Measurements from ENCODE around the gene SEMA6A. TPM values are rescaled to one million over a fixed set of nuclear protein-coding genes. Genes with fewer than 3 reads are reported as not detected.

The SEMA6A gene
- total RNA-seq, 2 donors from 2014 or later, result 79.6 to 328 TPM

DNA sequence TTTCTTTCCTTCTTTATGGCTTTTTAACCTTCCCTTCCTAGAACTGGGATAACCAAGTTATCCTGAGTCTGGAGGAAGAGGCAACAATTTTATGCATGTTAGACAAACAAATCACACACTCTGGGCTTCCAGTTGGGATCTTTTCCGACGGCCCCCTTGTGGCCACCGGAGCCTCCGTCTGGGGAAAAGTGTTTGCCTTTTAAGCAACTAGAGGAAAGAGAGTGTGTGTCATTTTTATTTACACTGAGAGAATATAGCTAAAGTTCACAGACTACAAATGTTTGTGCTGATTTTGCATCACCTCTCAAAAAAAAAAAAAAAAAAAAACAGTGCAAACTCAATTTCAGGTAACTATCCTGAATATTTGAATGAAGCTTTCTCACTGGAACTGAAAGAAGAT, 126.2 kb downstream of the SEMA6A start:
- Histone ChIP-seq H3K27me3 (ENCODE audit: control insufficient read depth, insufficient read depth, low read length, poor library complexity, severe bottlenecking) (no peaks in the 10 kb centered on the region), H3K9me3 (ENCODE audit: control insufficient read depth, low read length) (no peaks in the 10 kb centered on the region), H3K36me3 (ENCODE audit: control insufficient read depth, insufficient read depth, low read length) (peaks cover 23% of the 10 kb centered on the region), H3K4me1 (ENCODE audit: control insufficient read depth, insufficient read depth, low read length) (peaks cover 14% of the 10 kb centered on the region), H3K9ac (ENCODE audit: extremely low read depth, low read length, poor library complexity, severe bottlenecking) (no peak overlapping the region), H3K27ac (ENCODE audit: low read depth, low read length) (peak overlapping the region; percentile 40), H3K4me3 (ENCODE audit: low read length) (no peak overlapping the region)
- no peaks in the 10 kb centered on the region for H3K9me3 Mint-ChIP-seq
- peaks cover 76% of the 10 kb centered on the region for H3K4me1 Mint-ChIP-seq
- H3K27me3 Mint-ChIP-seq (ENCODE audit: insufficient read depth), result no peaks in the 10 kb centered on the region
- peak; percentile 50 for DNase-seq
- no peak overlapping the region for H3K4me3 Mint-ChIP-seq
- peaks cover 54% of the 10 kb centered on the region for H3K36me3 Mint-ChIP-seq (ENCODE audit: low read depth)
- TF ChIP-seq CTCF (conservative IDR thresholded peaks at IDR 0.05), result peak; percentile 59
- 50 to 90% methylated on average over 2 to 4 of the region's 4 CpGs for WGBS, 2 experiments (ENCODE audit: insufficient coverage in 1 of 2, insufficient read length in 1 of 2)
- no peak overlapping the region for H3K27ac Mint-ChIP-seq

GRCh38 chr5:116446356-116447005, 128.1 kb downstream of the SEMA6A start:
- no peak for TF ChIP-seq CTCF (conservative IDR thresholded peaks at IDR 0.05)
- H3K9me3 Mint-ChIP-seq, result no peaks in the 10 kb centered on the region
- H3K9me3 ChIP-seq (ENCODE audit: control insufficient read depth, low read length), result no peaks in the 10 kb centered on the region
- H3K4me1 ChIP-seq (ENCODE audit: control insufficient read depth, insufficient read depth, low read length), result peaks cover 6% of the 10 kb centered on the region
- H3K27ac ChIP-seq (ENCODE audit: low read depth, low read length), result no peak overlapping the region
- H3K4me1 Mint-ChIP-seq, result peaks cover 75% of the 10 kb centered on the region
- peaks cover 23% of the 10 kb centered on the region for H3K36me3 ChIP-seq (ENCODE audit: control insufficient read depth, insufficient read depth, low read length)
- H3K27me3 ChIP-seq (ENCODE audit: control insufficient read depth, insufficient read depth, low read length, poor library complexity, severe bottlenecking), result no peaks in the 10 kb centered on the region
- no peak overlapping the region for H3K4me3 Mint-ChIP-seq
- H3K36me3 Mint-ChIP-seq (ENCODE audit: low read depth), result peaks cover 54% of the 10 kb centered on the region
- 96 to 100% methylated on average over 6 to 32 of the region's 32 CpGs for WGBS, 2 experiments (ENCODE audit: insufficient coverage in 1 of 2, insufficient read length in 1 of 2)
- H3K27ac Mint-ChIP-seq, result peak overlapping the region; percentile 70
- no peaks in the 10 kb centered on the region for H3K27me3 Mint-ChIP-seq (ENCODE audit: insufficient read depth)
- peak; percentile 59 for DNase-seq
- no peak overlapping the region for H3K9ac ChIP-seq (ENCODE audit: extremely low read depth, low read length, poor library complexity, severe bottlenecking)
- no peak overlapping the region for H3K4me3 ChIP-seq (ENCODE audit: low read length)

- H3K4me1 Mint-ChIP-seq, result peaks cover 77% of the 10 kb centered on the region
- Histone ChIP-seq H3K36me3 (ENCODE audit: control insufficient read depth, insufficient read depth, low read length) (peaks cover 23% of the 10 kb centered on the region), H3K9me3 (ENCODE audit: control insufficient read depth, low read length) (no peaks in the 10 kb centered on the region), H3K9ac (ENCODE audit: extremely low read depth, low read length, poor library complexity, severe bottlenecking) (no peak overlapping the region), H3K4me3 (ENCODE audit: low read length) (no peak overlapping the region), H3K27ac (ENCODE audit: low read depth, low read length) (no peak overlapping the region), H3K27me3 (ENCODE audit: control insufficient read depth, insufficient read depth, low read length, poor library complexity, severe bottlenecking) (no peaks in the 10 kb centered on the region), H3K4me1 (ENCODE audit: control insufficient read depth, insufficient read depth, low read length) (peaks cover 14% of the 10 kb centered on the region)
- DNase-seq, result no peak
- no peak overlapping the region for H3K4me3 Mint-ChIP-seq
- H3K36me3 Mint-ChIP-seq (ENCODE audit: low read depth), result peaks cover 47% of the 10 kb centered on the region
- H3K27me3 Mint-ChIP-seq (ENCODE audit: insufficient read depth), result no peaks in the 10 kb centered on the region
- peak overlapping the region; percentile 52 for H3K27ac Mint-ChIP-seq
- WGBS, 2 experiments (ENCODE audit: insufficient coverage in 1 of 2, insufficient read length in 1 of 2), result 92 to 96% methylated on average over 2 of the region's 2 CpGs
- TF ChIP-seq CTCF (conservative IDR thresholded peaks at IDR 0.05), result no peak
- no peaks in the 10 kb centered on the region for H3K9me3 Mint-ChIP-seq
These were observed 129.3 kb downstream of the SEMA6A start for GRCh38 chr5:116445311-116445710.
